Measurements from ENCODE around the gene GASK1A.

GRCh38 chr3:43093974-43094373, 114.9 kb downstream of the GASK1A start:
- TF ChIP-seq EZH2 (IDR thresholded peaks at IDR 0.05; ENCODE audit: borderline replicate concordance, low read length) = no peak
- TF ChIP-seq, protein P1, sequence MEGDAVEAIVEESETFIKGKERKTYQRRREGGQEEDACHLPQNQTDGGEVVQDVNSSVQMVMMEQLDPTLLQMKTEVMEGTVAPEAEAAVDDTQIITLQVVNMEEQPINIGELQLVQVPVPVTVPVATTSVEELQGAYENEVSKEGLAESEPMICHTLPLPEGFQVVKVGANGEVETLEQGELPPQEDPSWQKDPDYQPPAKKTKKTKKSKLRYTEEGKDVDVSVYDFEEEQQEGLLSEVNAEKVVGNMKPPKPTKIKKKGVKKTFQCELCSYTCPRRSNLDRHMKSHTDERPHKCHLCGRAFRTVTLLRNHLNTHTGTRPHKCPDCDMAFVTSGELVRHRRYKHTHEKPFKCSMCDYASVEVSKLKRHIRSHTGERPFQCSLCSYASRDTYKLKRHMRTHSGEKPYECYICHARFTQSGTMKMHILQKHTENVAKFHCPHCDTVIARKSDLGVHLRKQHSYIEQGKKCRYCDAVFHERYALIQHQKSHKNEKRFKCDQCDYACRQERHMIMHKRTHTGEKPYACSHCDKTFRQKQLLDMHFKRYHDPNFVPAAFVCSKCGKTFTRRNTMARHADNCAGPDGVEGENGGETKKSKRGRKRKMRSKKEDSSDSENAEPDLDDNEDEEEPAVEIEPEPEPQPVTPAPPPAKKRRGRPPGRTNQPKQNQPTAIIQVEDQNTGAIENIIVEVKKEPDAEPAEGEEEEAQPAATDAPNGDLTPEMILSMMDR (conservative IDR thresholded peaks at IDR 0.05 in 1 of 2, IDR thresholded peaks at IDR 0.05 in 1 of 2; ENCODE audit: extremely low read depth in 1 of 2, insufficient read depth in 1 of 2, low read depth in 1 of 2, low read length in 2 of 2) = no peak

Measured in mammary epithelial cell (primary cell).